Naive thymus-derived CD4-positive, alpha-beta T cell (primary cell): ENCODE measurements around the gene TMOD1. TPM values are rescaled to one million over a fixed set of nuclear protein-coding genes. Genes with fewer than 3 reads are reported as not detected.

ENCODE experiments used
- ATAC-seq: fragments of 150-1000 bp; cut with Tn5 transposase; 2 replicates; pipeline ENCODE4 v1.10.0; 2021; ENCODE audit warnings: mild to moderate bottlenecking, moderate library complexity
- CTCF ChIA-PET: fragments of 350-600 bp; sonication (Branson Sonifier 250); formaldehyde crosslinking; loops from one replicate; lab custom pipeline; 2021; ENCODE audit warnings: antibody characterized with exemption; lab: Charles Lee
- POLR2A ChIA-PET: fragments of 350-600 bp; sonication (Branson Sonifier 250); formaldehyde crosslinking; loops from one replicate; lab custom pipeline; 2021; ENCODE audit warnings: antibody characterized with exemption, inconsistent platforms; lab: Charles Lee
- DNase-seq, 9 donors: peaks; one replicate each; pipeline versions ENCODE4 v3.0.0 to v3.0.0-alpha.2; 2020 to 2022; ENCODE audit warnings: mixed read lengths in 1 of 9
- H3K27ac ChIP-seq: one replicate; pipeline ENCODE4 v1.7.0; 2013; ENCODE audit warnings: mild to moderate bottlenecking, low read depth, low read length, moderate library complexity
- H3K27me3 ChIP-seq, 2 donors: one replicate each; pipeline ENCODE4 v1.7.0; 2013; ENCODE audit warnings: low read length in 2 of 2, mild to moderate bottlenecking in 2 of 2, moderate library complexity in 2 of 2; ENCODE audit not compliant: control insufficient read depth in 2 of 2, insufficient read depth in 2 of 2
- H3K36me3 ChIP-seq, 3 experiments: 1 replicate in 2 of 3; 2 replicates in 1 of 3; pipeline ENCODE4 v1.7.0; 2013; ENCODE audit warnings: low read length in 3 of 3, mild to moderate bottlenecking in 3 of 3, moderate library complexity in 1 of 3; ENCODE audit not compliant: insufficient read depth in 3 of 3, control insufficient read depth in 2 of 3
- H3K4me1 ChIP-seq, 2 donors: one replicate each; pipeline ENCODE4 v1.7.0; 2013; ENCODE audit warnings: low read length in 2 of 2, mild to moderate bottlenecking in 2 of 2, moderate library complexity in 1 of 2; ENCODE audit not compliant: control insufficient read depth in 2 of 2, insufficient read depth in 2 of 2
- H3K4me3 ChIP-seq: 2 replicates; pipeline ENCODE4 v1.7.0; 2013; ENCODE audit warnings: mild to moderate bottlenecking, low read length
- H3K9me3 ChIP-seq, 3 experiments: 1 replicate in 2 of 3; 2 replicates in 1 of 3; pipeline ENCODE4 v1.7.0; 2013; ENCODE audit warnings: low read length in 3 of 3; ENCODE audit not compliant: control insufficient read depth in 2 of 3
- H3K27ac Mint-ChIP-seq, 9 donors: one replicate each; pipeline ENCODE4 v1.8.0; 2020 to 2022; ENCODE audit warnings: mixed read lengths in 9 of 9, mild to moderate bottlenecking in 8 of 9, moderate library complexity in 5 of 9, inconsistent platforms in 2 of 9
- H3K27me3 Mint-ChIP-seq, 5 donors: one replicate each; pipeline ENCODE4 v1.8.0; 2021 to 2022; ENCODE audit warnings: mixed read lengths in 5 of 5, mild to moderate bottlenecking in 1 of 5
- H3K36me3 Mint-ChIP-seq, 5 donors: one replicate each; pipeline ENCODE4 v1.8.0; 2020 to 2022; ENCODE audit warnings: mixed read lengths in 5 of 5, mild to moderate bottlenecking in 3 of 5, inconsistent platforms in 1 of 5
- H3K4me1 Mint-ChIP-seq, 7 donors: one replicate each; pipeline ENCODE4 v1.8.0; 2020 to 2022; ENCODE audit warnings: mixed read lengths in 7 of 7, mild to moderate bottlenecking in 3 of 7, inconsistent platforms in 1 of 7
- H3K4me3 Mint-ChIP-seq, 10 donors: one replicate each; pipeline ENCODE4 v1.8.0; 2020 to 2022; ENCODE audit warnings: mild to moderate bottlenecking in 10 of 10, mixed read lengths in 10 of 10, moderate library complexity in 6 of 10, inconsistent platforms in 2 of 10
- H3K9me3 Mint-ChIP-seq, 11 donors: one replicate each; pipeline ENCODE4 v1.8.0; 2020 to 2022; ENCODE audit warnings: mixed read lengths in 11 of 11, mild to moderate bottlenecking in 4 of 11, inconsistent platforms in 1 of 11, moderate library complexity in 1 of 11
- intact Hi-C, 2 donors: fragments of 100-400 bp; cut with micrococcal nuclease; formaldehyde crosslinking; loops; one replicate each; pipeline ENCODE4 v1.15.1; 2023
- polyA plus RNA-seq, 2 donors: library from polyadenylated mRNA; unstranded; fragments of 300-500 nt; fragmentation: Illumina TruSeq; gene quantifications; one replicate each; pipeline ENCODE4 v1.2.3, GENCODE V29; 2021
- total RNA-seq, 6 experiments: library from RNA in 5 of 6; stranded (reverse) in 5 of 6; gene quantifications; 1 replicate in 5 of 6; 2 replicates in 1 of 6; pipeline ENCODE4 v1.2.3 and lab custom pipeline; 2021 to 2026

Gene TMOD1
- total and polyA plus RNA-seq, 7 experiments from 2014 or later, result 0.68 to 1.7 (median 1.1) TPM

DNA sequence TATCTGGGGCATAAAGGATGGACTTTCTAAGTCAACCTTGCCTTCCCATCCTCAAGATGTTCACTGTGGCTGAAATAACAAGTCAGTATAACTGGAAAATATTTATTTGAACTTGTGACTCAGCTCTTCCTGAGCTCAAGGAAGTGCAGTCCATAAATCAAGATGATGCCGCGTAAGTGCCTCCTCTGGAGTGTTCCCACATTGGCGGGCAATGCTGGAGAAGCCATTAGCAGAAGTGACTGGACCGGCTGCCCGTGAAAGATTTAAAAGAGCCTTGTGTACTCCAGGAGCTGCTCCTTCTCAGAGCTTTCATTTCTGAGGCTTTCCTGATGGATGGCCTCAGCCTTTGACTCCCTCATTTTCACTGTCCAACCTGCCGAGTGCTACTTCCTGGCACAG lies 17.4 kb downstream of the TMOD1 start:
- Histone ChIP-seq H3K4me1 (no peaks in the 10 kb centered on the region), H3K36me3 (no peaks in the 10 kb centered on the region), H3K27ac (no peak overlapping the region), H3K4me3 (no peak overlapping the region), H3K27me3 (no peaks in the 10 kb centered on the region), H3K9me3 (no peaks in the 10 kb centered on the region)
- peaks cover 0 to 2% (median 0%) of the 10 kb centered on the region in 11 donors for H3K9me3 Mint-ChIP-seq
- H3K27ac Mint-ChIP-seq, result peak overlapping the region in 1 of 9 donors; percentile 16
- ChIA-PET POLR2A (no interaction called here), CTCF (no interaction called here)
- H3K4me1 Mint-ChIP-seq, result peaks cover 0 to 5% (median 0%) of the 10 kb centered on the region in 7 donors
- intact Hi-C loops, result no loop called here
- no peaks in the 10 kb centered on the region for H3K36me3 Mint-ChIP-seq
- H3K27me3 Mint-ChIP-seq, result peaks cover 18 to 40% (median 35%) of the 10 kb centered on the region in 5 donors
- ATAC-seq (no peak), DNase-seq (no peak)
- H3K4me3 Mint-ChIP-seq, result no peak overlapping the region

- CTCF ChIA-PET, result no interaction called here
- intact Hi-C loops, result no loop called here
- Mint-ChIP-seq H3K27ac (peak overlapping the region in 1 of 9 donors; percentile 10), H3K9me3 (peaks cover 0 to 2% (median 0%) of the 10 kb centered on the region in 11 donors), H3K4me1 (peaks cover 0 to 5% (median 0%) of the 10 kb centered on the region in 7 donors), H3K36me3 (no peaks in the 10 kb centered on the region), H3K4me3 (no peak overlapping the region), H3K27me3 (peaks cover 18 to 40% (median 35%) of the 10 kb centered on the region in 5 donors)
- Histone ChIP-seq H3K4me1 (no peaks in the 10 kb centered on the region), H3K27ac (no peak overlapping the region), H3K9me3 (no peaks in the 10 kb centered on the region), H3K27me3 (no peaks in the 10 kb centered on the region), H3K36me3 (no peaks in the 10 kb centered on the region), H3K4me3 (no peak overlapping the region)
- ATAC-seq, result no peak
- no peak for DNase-seq
- POLR2A ChIA-PET, result no interaction called here
Observed at GRCh38 chr9:97519441-97519970, 18.0 kb downstream of the TMOD1 start.

GRCh38 chr9:97521576-97522333 lies 20.3 kb downstream of the TMOD1 start:
- peaks cover 0 to 2% (median 0%) of the 10 kb centered on the region in 11 donors for H3K9me3 Mint-ChIP-seq
- intact Hi-C loops, result no loop called here
- ChIA-PET CTCF (no interaction called here), POLR2A (no interaction called here)
- Histone ChIP-seq H3K27me3 (no peaks in the 10 kb centered on the region), H3K4me1 (no peaks in the 10 kb centered on the region), H3K36me3 (no peaks in the 10 kb centered on the region), H3K9me3 (no peaks in the 10 kb centered on the region), H3K4me3 (no peak overlapping the region), H3K27ac (no peak overlapping the region)
- DNase-seq, result no peak
- no peak overlapping the region for H3K27ac Mint-ChIP-seq
- H3K4me1 Mint-ChIP-seq, result peaks cover 0 to 5% (median 0%) of the 10 kb centered on the region in 7 donors
- ATAC-seq, result no peak
- no peak overlapping the region for H3K4me3 Mint-ChIP-seq
- no peaks in the 10 kb centered on the region for H3K36me3 Mint-ChIP-seq
- peaks cover 18 to 32% (median 27%) of the 10 kb centered on the region in 5 donors for H3K27me3 Mint-ChIP-seq

- intact Hi-C loops, result no loop called here
- Mint-ChIP-seq H3K27ac (no peak overlapping the region), H3K4me1 (peaks cover 0 to 4% (median 0%) of the 10 kb centered on the region in 7 donors), H3K27me3 (peaks cover 4 to 13% (median 9%) of the 10 kb centered on the region in 5 donors), H3K4me3 (no peak overlapping the region), H3K9me3 (no peaks in the 10 kb centered on the region), H3K36me3 (no peaks in the 10 kb centered on the region)
- H3K27me3 ChIP-seq, result no peaks in the 10 kb centered on the region
- H3K36me3 ChIP-seq, result no peaks in the 10 kb centered on the region
- no peaks in the 10 kb centered on the region for H3K9me3 ChIP-seq
- no peak overlapping the region for H3K4me3 ChIP-seq
- DNase-seq (no peak), ATAC-seq (no peak)
- no peaks in the 10 kb centered on the region for H3K4me1 ChIP-seq
- ChIA-PET POLR2A (interaction anchor here (0.6 kb wide), 1 partner anchor 74 kb away, joined by 3 read pairs; no protein-coding TSS in a partner anchor), CTCF (no interaction called here)
- no peak overlapping the region for H3K27ac ChIP-seq
Observed at GRCh38 chr9:97524424-97524823, 23.0 kb downstream of the TMOD1 start.

DNA sequence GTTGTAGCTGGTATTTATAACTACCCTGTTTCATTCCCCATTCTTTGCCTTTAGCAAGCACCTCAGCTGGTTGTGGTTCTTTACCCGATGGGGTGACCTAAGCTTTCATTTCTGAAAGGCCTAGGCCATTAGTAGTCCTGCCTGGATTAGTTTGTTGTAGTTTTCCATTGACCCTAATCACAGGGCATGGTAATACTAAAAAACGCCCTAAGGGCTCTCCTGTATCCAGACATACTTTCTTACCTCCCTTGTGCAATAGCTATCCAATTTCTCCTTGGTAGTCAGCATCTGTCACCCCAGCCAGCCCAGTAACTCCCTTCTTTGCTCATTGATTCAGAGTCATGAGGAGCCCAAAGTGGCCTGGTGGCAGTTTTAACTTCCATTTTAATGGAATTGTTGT lies 24.0 kb downstream of the TMOD1 start:
- H3K27me3 ChIP-seq, result no peaks in the 10 kb centered on the region
- Mint-ChIP-seq H3K27ac (peak overlapping the region in 1 of 9 donors; percentile 62), H3K4me3 (no peak overlapping the region), H3K36me3 (no peaks in the 10 kb centered on the region), H3K9me3 (no peaks in the 10 kb centered on the region), H3K4me1 (peaks cover 0 to 10% (median 0%) of the 10 kb centered on the region in 7 donors), H3K27me3 (peaks cover 0 to 8% (median 4%) of the 10 kb centered on the region in 5 donors)
- POLR2A ChIA-PET, result no interaction called here
- no peak for DNase-seq
- H3K36me3 ChIP-seq, result no peaks in the 10 kb centered on the region
- H3K9me3 ChIP-seq, result no peaks in the 10 kb centered on the region
- H3K4me3 ChIP-seq, result no peak overlapping the region
- intact Hi-C loops, result no loop called here
- ATAC-seq, result no peak
- no peak overlapping the region for H3K27ac ChIP-seq
- CTCF ChIA-PET, result no interaction called here
- no peaks in the 10 kb centered on the region for H3K4me1 ChIP-seq

DNA sequence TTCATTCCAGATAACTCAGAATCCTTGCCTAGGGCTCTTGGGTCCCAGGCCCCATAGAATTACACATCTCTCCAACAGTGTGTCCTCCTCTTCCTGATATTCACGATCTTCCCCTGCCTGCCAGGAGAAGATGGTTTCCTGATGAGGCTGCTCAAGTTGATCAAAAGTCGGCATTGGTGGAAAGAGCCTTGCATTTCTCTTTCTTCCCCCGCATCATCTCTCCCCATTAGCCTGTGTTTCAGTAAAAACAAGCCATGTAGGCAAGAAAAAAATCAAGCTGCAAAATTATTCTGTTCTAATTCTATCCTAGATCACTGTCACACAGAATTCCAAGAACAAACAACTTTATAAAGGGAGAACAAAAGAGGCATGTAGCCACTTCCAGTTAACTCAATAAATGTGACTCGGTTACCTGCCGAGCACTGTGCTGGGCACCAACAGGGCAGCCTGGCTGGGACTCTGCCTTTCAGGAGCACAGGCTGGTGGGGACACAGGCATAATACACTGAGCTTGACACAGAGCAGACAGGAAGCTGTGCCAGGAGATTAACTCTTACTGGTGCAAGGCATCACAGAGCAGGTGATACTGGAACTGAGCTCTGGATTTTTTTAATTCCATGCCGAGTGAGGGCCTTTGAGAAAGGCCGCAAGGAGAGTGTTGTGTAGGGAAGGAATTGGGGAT lies 25.6 kb downstream of the TMOD1 start:
- Histone ChIP-seq H3K4me3 (no peak overlapping the region), H3K9me3 (no peaks in the 10 kb centered on the region), H3K4me1 (no peaks in the 10 kb centered on the region), H3K27me3 (no peaks in the 10 kb centered on the region), H3K36me3 (no peaks in the 10 kb centered on the region), H3K27ac (no peak overlapping the region)
- H3K27ac Mint-ChIP-seq, result no peak overlapping the region
- peaks cover 0 to 5% (median 0%) of the 10 kb centered on the region in 5 donors for H3K27me3 Mint-ChIP-seq
- H3K36me3 Mint-ChIP-seq, result no peaks in the 10 kb centered on the region
- no peaks in the 10 kb centered on the region for H3K9me3 Mint-ChIP-seq
- peaks cover 0 to 10% (median 0%) of the 10 kb centered on the region in 7 donors for H3K4me1 Mint-ChIP-seq
- H3K4me3 Mint-ChIP-seq, result no peak overlapping the region
- no peak for ATAC-seq
- ChIA-PET CTCF (no interaction called here), POLR2A (no interaction called here)
- intact Hi-C loops, result no loop called here
- DNase-seq, result no peak
